Activated T-helper 1 cell treated with anti-CD3 and anti-CD28 coated beads, Interleukin-12 subunit alpha, Interleukin-12 subunit beta, Interleukin-2, Interleukin-4 antibody, amounts not matched to agents 30 ng/mL and 10 ng/mL and 1 ng/mL, durations not matched to agents 14 hours and 24 hours and 36 hours (primary cell): ENCODE measurements around the gene ADORA2A. TPM values are rescaled to one million over a fixed set of nuclear protein-coding genes. Genes with fewer than 3 reads are reported as not detected.

Experiments used
- DNase-seq: peaks from one replicate; pipeline ENCODE4 v3.0.0; 2021; ENCODE audit warnings: low spot score
- H3K27ac Mint-ChIP-seq: one replicate; pipeline ENCODE4 v1.8.0; 2021; ENCODE audit warnings: mild to moderate bottlenecking, mixed read lengths
- H3K27me3 Mint-ChIP-seq: one replicate; pipeline ENCODE4 v1.8.0; 2022; ENCODE audit warnings: mild to moderate bottlenecking, moderate library complexity, mixed read lengths; ENCODE audit not compliant: insufficient read depth
- H3K36me3 Mint-ChIP-seq: one replicate; pipeline ENCODE4 v1.8.0; 2021; ENCODE audit warnings: low read depth, mixed read lengths
- H3K4me1 Mint-ChIP-seq: one replicate; pipeline ENCODE4 v1.8.0; 2021; ENCODE audit warnings: low read depth, mixed read lengths
- H3K4me3 Mint-ChIP-seq: one replicate; pipeline ENCODE4 v1.8.0; 2021; ENCODE audit warnings: mild to moderate bottlenecking, moderate library complexity, mixed read lengths
- H3K9me3 Mint-ChIP-seq: one replicate; pipeline ENCODE4 v1.8.0; 2021; ENCODE audit warnings: mixed read lengths
- intact Hi-C: fragments of 100-400 bp; cut with micrococcal nuclease; formaldehyde crosslinking; loops from one replicate; pipeline ENCODE4 v1.15.1; 2024
- total RNA-seq: library from RNA; stranded (reverse); gene quantifications from 2 replicates; pipeline ENCODE4 v1.2.3, GENCODE V29; 2022

Gene ADORA2A
- total RNA-seq, 1 donor from 2014 or later = 27.7 TPM

DNA sequence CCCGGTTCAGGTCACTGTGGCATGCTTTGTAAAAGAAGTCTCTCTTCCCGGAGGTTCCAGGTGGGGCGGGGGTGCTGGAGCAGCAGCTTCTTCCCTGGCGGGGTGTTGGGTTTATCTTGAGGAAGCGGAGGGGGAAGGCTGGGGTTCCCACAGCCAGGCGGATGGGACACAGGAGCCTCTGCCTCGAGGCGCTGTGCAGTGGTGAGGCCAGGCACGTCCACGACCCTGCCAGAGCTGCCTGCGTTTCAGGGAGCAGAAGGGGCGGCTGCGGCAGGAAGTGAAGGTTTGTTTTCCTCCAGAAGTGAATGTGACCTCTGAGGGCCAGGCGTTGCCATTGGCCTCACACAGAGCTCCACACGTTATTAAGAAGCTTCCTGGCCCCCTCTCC, 20.1 kb upstream of the ADORA2A start:
- Mint-ChIP-seq H3K27ac (peak overlapping the region; percentile 47), H3K4me1 (peaks cover 40% of the 10 kb centered on the region), H3K36me3 (peaks cover 8% of the 10 kb centered on the region), H3K4me3 (no peak overlapping the region), H3K27me3 (no peaks in the 10 kb centered on the region), H3K9me3 (no peaks in the 10 kb centered on the region)
- intact Hi-C loops = no loop called here
- DNase-seq = no peak

DNA sequence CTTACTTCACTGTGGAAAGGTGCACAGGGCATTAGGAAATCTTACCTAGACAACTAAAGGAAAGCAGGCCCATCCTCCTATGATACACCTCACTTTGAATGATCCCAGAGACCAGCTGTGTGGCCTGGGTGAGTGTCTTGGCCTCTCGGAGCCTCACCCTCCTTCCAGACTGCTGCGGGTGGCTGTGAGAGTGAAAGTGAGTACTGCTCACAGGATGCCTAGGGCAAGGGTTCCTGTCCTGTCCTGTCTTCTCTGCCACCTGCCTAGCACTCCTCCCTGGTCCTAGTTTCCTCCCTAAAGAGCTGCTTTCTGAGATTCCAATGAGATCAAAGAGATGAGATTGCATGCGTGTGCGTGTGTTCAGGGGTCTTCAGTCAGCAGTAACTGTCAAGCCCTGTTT, 19.5 kb upstream of the ADORA2A start:
- Mint-ChIP-seq H3K36me3 (peaks cover 7% of the 10 kb centered on the region), H3K9me3 (no peaks in the 10 kb centered on the region), H3K27me3 (no peaks in the 10 kb centered on the region), H3K4me1 (peaks cover 34% of the 10 kb centered on the region), H3K4me3 (no peak overlapping the region), H3K27ac (peak overlapping the region; percentile 15)
- intact Hi-C loops = no loop called here
- DNase-seq = no peak

DNA sequence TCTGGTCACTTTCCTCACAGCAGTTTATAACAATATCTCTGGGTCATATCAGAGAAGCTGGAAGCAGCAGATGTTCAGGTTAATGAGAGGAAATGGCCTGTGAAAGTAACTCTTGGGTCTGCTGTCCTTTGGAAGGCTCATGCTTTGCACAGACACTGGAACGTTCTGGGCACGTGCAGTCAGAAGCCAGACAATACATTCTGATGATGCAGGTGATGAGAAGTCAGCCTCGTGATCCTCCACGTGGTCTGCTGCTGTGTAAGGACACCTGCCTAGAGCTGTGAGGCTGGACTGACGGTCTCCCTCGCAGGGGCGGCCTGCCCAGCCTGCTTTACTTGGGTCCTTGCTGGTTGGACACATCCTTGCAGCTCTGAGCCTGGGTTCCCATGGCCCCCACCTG, 18.8 kb upstream of the ADORA2A start:
- H3K27ac Mint-ChIP-seq = no peak overlapping the region
- no peaks in the 10 kb centered on the region for H3K9me3 Mint-ChIP-seq
- H3K4me1 Mint-ChIP-seq = peaks cover 29% of the 10 kb centered on the region
- no peak overlapping the region for H3K4me3 Mint-ChIP-seq
- DNase-seq = no peak
- intact Hi-C loops = no loop called here
- no peaks in the 10 kb centered on the region for H3K27me3 Mint-ChIP-seq
- H3K36me3 Mint-ChIP-seq = peaks cover 5% of the 10 kb centered on the region

DNA sequence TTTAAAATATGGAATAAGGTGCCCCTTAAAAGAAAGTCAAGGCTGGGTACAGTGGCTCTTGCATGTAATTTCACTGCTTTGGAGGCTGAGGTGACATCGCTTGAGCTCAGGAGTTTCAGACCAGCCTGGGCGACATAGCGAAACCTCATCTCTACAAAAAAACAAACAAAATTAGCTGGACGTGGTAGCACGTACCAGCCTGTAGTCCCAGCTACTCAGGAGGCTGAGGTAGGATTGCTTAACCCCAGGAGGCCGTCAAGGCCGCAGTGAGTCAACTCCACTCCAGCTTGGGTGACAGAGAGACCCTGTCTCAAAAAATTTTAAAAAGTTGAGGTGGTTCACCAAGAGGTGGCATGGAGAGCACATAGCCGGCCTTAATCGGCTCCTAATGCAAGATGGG, 17.7 kb upstream of the ADORA2A start:
- intact Hi-C loops = no loop called here
- Mint-ChIP-seq H3K9me3 (no peaks in the 10 kb centered on the region), H3K4me1 (peaks cover 27% of the 10 kb centered on the region), H3K27ac (no peak overlapping the region), H3K27me3 (no peaks in the 10 kb centered on the region), H3K4me3 (no peak overlapping the region), H3K36me3 (peaks cover 2% of the 10 kb centered on the region)
- DNase-seq = no peak

- peaks cover 27% of the 10 kb centered on the region for H3K4me1 Mint-ChIP-seq
- intact Hi-C loops = no loop called here
- DNase-seq = no peak
- H3K4me3 Mint-ChIP-seq = no peak overlapping the region
- peaks cover 2% of the 10 kb centered on the region for H3K36me3 Mint-ChIP-seq
- H3K9me3 Mint-ChIP-seq = no peaks in the 10 kb centered on the region
- H3K27ac Mint-ChIP-seq = peak overlapping the region; percentile 77
- no peaks in the 10 kb centered on the region for H3K27me3 Mint-ChIP-seq
Observed at GRCh38 chr22:24410110-24410856, 17.1 kb upstream of the ADORA2A start.

DNA sequence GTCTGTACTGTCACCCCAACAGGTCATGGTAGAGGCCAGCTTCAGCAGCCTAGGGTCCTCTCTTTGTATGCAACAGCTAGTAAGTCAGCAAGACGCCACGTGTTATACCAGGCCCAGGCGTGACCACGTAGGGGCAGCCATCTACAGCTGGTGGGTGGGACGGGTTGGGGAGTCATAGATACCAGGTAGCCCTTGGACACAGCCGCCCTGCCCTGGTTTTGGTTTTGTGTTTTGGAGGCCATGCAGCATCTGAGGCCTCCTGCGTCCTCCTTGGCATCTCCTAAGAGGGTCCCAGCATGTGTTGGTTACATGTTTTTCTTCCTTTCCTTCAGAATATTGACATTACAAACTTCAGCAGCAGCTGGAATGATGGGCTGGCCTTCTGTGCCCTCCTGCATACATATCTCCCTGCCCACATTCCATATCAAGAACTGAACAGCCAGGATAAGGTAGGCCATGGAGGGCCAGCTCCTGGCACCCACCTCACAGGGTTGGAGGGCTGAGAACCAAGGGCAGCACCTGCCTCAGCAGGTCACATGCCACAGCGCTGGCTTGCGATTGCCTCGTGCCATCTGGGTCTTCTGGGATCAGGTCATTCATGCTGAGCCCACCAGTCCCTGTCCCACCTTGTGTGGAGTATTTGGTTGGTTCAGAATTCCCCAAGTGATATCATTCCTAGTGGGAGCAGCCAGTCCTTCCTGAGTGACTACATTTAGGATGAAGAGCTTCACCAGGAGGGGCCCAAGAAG, 16.0 kb upstream of the ADORA2A start:
- Mint-ChIP-seq H3K27ac (no peak overlapping the region), H3K4me1 (peaks cover 26% of the 10 kb centered on the region), H3K36me3 (peaks cover 2% of the 10 kb centered on the region), H3K9me3 (no peaks in the 10 kb centered on the region), H3K4me3 (no peak overlapping the region), H3K27me3 (no peaks in the 10 kb centered on the region)
- intact Hi-C loops = no loop called here
- no peak for DNase-seq

DNA sequence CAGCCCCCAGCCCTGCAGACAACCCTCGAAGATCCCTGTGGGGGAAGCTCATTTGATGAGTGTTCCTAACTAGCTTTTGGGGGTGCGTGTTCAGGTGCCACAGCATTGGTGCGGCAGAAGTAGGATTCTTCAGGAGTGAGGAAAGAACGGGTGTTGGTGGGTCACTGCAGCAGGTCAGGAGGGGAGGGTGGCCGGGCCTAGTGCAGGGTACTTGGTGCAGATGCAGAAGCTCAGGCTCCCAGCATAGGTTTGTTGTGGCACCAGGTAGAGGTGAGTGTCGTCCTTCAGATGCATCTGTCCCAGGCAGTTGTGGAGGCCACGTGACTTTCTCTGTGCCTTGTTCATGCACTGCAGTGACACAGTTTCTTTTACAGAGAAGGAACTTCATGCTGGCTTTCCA, 15.1 kb upstream of the ADORA2A start:
- DNase-seq = no peak
- Mint-ChIP-seq H3K9me3 (no peaks in the 10 kb centered on the region), H3K27ac (no peak overlapping the region), H3K27me3 (no peaks in the 10 kb centered on the region), H3K36me3 (peaks cover 2% of the 10 kb centered on the region), H3K4me1 (peaks cover 17% of the 10 kb centered on the region), H3K4me3 (no peak overlapping the region)
- intact Hi-C loops = no loop called here

- Mint-ChIP-seq H3K4me3 (no peak overlapping the region), H3K27ac (no peak overlapping the region), H3K36me3 (peaks cover 2% of the 10 kb centered on the region), H3K27me3 (no peaks in the 10 kb centered on the region), H3K4me1 (peaks cover 7% of the 10 kb centered on the region), H3K9me3 (no peaks in the 10 kb centered on the region)
- intact Hi-C loops = no loop called here
- no peak for DNase-seq
Observed at GRCh38 chr22:24413271-24413670, 14.1 kb upstream of the ADORA2A start.

GRCh38 chr22:24413736-24414385, 13.5 kb upstream of the ADORA2A start:
- intact Hi-C loops = no loop called here
- Mint-ChIP-seq H3K27ac (no peak overlapping the region), H3K36me3 (peaks cover 2% of the 10 kb centered on the region), H3K27me3 (no peaks in the 10 kb centered on the region), H3K9me3 (no peaks in the 10 kb centered on the region), H3K4me1 (peaks cover 7% of the 10 kb centered on the region), H3K4me3 (no peak overlapping the region)
- no peak for DNase-seq

- Mint-ChIP-seq H3K4me3 (no peak overlapping the region), H3K27ac (no peak overlapping the region), H3K4me1 (peaks cover 7% of the 10 kb centered on the region), H3K27me3 (no peaks in the 10 kb centered on the region), H3K36me3 (peaks cover 2% of the 10 kb centered on the region), H3K9me3 (no peaks in the 10 kb centered on the region)
- no peak for DNase-seq
- intact Hi-C loops = no loop called here
Observed at GRCh38 chr22:24414523-24414922, 12.9 kb upstream of the ADORA2A start.

DNA sequence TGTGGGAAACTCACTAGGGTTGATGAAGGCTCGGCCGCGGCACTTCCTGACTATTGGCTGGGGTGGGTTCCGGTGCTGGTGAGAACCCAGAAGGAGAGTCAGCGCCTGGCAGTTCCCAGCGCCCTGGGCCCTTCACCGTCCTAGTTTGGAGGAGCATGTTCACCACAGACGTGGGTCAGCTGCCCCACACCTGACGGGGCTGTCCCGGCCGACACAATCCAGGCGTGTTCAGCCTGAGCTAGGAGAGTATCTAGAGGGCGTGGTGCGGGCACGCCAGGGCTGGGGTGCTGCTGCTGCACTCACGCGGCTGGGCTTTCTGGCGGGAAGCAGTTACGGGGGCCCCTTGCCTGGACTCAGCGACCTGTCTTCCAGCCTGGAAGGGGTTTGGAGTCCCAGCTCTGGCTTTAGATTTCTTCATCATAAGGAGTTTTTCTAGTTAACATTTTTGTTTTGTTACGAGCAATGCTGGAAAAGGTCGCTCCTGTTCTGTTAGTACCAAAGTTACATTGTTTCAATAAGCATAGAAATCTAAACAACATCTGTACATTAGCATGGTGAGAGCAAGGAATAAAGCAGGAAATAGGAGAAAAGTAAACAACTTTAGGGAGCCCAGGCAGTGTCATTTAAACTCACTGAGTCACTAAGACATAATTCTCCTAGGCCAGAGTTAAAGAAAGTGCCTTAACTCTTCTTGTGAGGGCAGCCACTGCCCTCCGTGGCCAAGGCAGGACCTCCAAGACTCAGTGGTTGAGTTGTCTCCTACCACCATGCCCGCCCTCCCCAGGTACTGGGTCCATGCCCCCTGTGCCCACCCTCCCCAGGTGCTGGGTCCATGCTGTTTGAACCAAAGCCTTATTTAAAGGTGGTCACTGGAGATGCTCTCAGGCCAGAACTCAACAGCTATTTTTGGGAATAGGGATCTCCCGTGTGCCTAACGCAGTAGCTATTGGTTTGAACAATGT, 12.1 kb upstream of the ADORA2A start:
- no peak overlapping the region for H3K27ac Mint-ChIP-seq
- no peaks in the 10 kb centered on the region for H3K9me3 Mint-ChIP-seq
- peaks cover 2% of the 10 kb centered on the region for H3K36me3 Mint-ChIP-seq
- H3K27me3 Mint-ChIP-seq = no peaks in the 10 kb centered on the region
- intact Hi-C loops = no loop called here
- DNase-seq = no peak
- H3K4me1 Mint-ChIP-seq = peaks cover 5% of the 10 kb centered on the region
- no peak overlapping the region for H3K4me3 Mint-ChIP-seq

DNA sequence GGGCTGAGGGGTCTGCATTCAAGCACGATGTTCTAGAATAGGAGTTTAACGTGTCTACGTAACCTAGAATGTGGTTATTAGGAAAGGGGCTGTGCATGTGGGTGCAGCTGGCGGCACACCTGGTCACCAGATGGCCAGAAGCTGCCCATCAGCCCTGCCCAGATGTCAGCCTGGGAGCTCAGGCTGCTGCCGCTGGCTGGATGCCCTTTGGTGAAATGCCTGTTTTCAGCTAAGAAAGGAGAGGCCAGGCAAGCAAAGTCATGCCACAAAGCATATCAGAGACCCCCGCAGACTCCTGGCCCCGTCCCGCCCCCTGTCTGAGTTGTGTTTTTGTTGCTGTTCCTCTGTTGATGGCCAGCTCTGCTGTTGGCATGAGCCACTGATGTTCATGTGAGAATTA, 11.3 kb upstream of the ADORA2A start:
- H3K36me3 Mint-ChIP-seq = peaks cover 2% of the 10 kb centered on the region
- H3K4me3 Mint-ChIP-seq = no peak overlapping the region
- H3K27ac Mint-ChIP-seq = no peak overlapping the region
- no peak for DNase-seq
- H3K9me3 Mint-ChIP-seq = no peaks in the 10 kb centered on the region
- H3K27me3 Mint-ChIP-seq = no peaks in the 10 kb centered on the region
- intact Hi-C loops = no loop called here
- H3K4me1 Mint-ChIP-seq = no peaks in the 10 kb centered on the region
